ENCODE results near the gene RNF187. TPM values are rescaled to one million over a fixed set of nuclear protein-coding genes. Genes with fewer than 3 reads are reported as not detected.

Gene RNF187
- total and polyA plus RNA-seq, 2 of the 13 experiments (the other 11 are each of a cell fraction or from before 2014, with no cell fraction given): 41.3 to 59.4 TPM

- ATAC-seq (no peak), FAIRE-seq (no peak), DNase-seq (ENCODE audit: low spot score) (no peak)
- Histone ChIP-seq H3K4me1 (ENCODE audit: insufficient read depth, low read length) (peaks cover 36% of the 10 kb centered on the region), H4K20me1 (ENCODE audit: insufficient read depth, low read length) (no peaks in the 10 kb centered on the region), H3K79me2 (ENCODE audit: insufficient read depth, low read length) (peaks cover 10% of the 10 kb centered on the region), H3K9me3 (ENCODE audit: low read length) (no peaks in the 10 kb centered on the region), H3K9ac (ENCODE audit: insufficient read depth, low read depth, low read length) (peak overlapping the region; percentile 21; the same call in 1 of the 2 replicates), H3K4me2 (ENCODE audit: low read depth, low read length) (peak overlapping the region; percentile 36), H3K27ac (ENCODE audit: extremely low read length, insufficient read depth, low read length) (peak overlapping the region; percentile 12), H3K36me3 (replicated peaks in 1 of 2; ENCODE audit: control insufficient read depth in 1 of 2, insufficient read depth in 2 of 2, low read length in 2 of 2) (peaks cover 11 to 39% of the 10 kb centered on the region in 2 experiments; a peak in 4 of 5 replicates), H3K4me3 (replicated peaks in 1 of 3; ENCODE audit: insufficient read depth in 1 of 3, low read depth in 2 of 3, low read length in 3 of 3) (no peak overlapping the region), H2AFZ (ENCODE audit: low read length) (no peak overlapping the region), H3K27me3 (ENCODE audit: control insufficient read depth in 1 of 2, insufficient read depth in 2 of 2, low read length in 2 of 2) (no peaks in the 10 kb centered on the region)
- BruUV-seq (replicated peaks): no TSS peak
- intact Hi-C loops (cut with micrococcal nuclease; ENCODE audit: unreplicated experiment): no loop called here
- ChIA-PET CTCF (ENCODE audit: low intra/inter-chr PET ratio, low total read pairs) (no interaction called here), POLR2A (interaction anchor here (0.5 to 2.4 kb wide), 6 partner anchors 8 to 324 kb away, joined by 3 to 7 read pairs (median 4); partner anchors contain the start of gene IBA57)
- WGBS (ENCODE audit: low lambda C conversion rate): 97% methylated on average over 5 of the region's 6 CpGs
- in situ Hi-C loops (cut with HindIII; ENCODE audit: extremely low pct_ligation_motif_present, low pct_unique_long_range_greater_than_20kb): no loop called here
- TF ChIP-seq TGIF2 (CRISPR knock-in tag; IDR thresholded peaks at IDR 0.05) (peak; percentile 69; the same call in 1 of the 2 replicates), HMGA1 (CRISPR knock-in tag; conservative IDR thresholded peaks at IDR 0.05) (no peak), FOXK1 (CRISPR knock-in tag; IDR thresholded peaks at IDR 0.05; ENCODE audit: borderline replicate concordance, low read depth) (0 out of 2 replicates have a peak, but pooled peaks have one; percentile 18), MXI1 (IDR thresholded peaks at IDR 0.05; ENCODE audit: borderline replicate concordance, low read depth, low read length) (0 out of 3 replicates have a peak, but pooled peaks have one; percentile 31), CC2D1A (CRISPR knock-in tag; IDR thresholded peaks at IDR 0.05) (no peak), HOXA5 (CRISPR knock-in tag; IDR thresholded peaks at IDR 0.05) (0 out of 2 replicates have a peak, but pooled peaks have one; percentile 27), SAP130 (CRISPR knock-in tag; IDR thresholded peaks at IDR 0.05; ENCODE audit: low read depth) (peak; percentile 20; the same call in 1 of the 2 replicates), ZNF644 (CRISPR knock-in tag; IDR thresholded peaks at IDR 0.05; ENCODE audit: low read depth) (peak; percentile 33; the same call in 1 of the 2 replicates), KAT2B (IDR thresholded peaks at IDR 0.05; ENCODE audit: borderline replicate concordance, low read depth, low read length) (no peak), MAZ (IDR thresholded peaks at IDR 0.05; ENCODE audit: borderline replicate concordance, low read depth, low read length) (no peak), MAZ (CRISPR knock-in tag; IDR thresholded peaks at IDR 0.05; ENCODE audit: low read depth) (peak; percentile 30; the same call in 1 of the 2 replicates), MED1 (CRISPR knock-in tag; IDR thresholded peaks at IDR 0.05) (0 out of 2 replicates have a peak, but pooled peaks have one; percentile 51), CBX5 (CRISPR knock-in tag; IDR thresholded peaks at IDR 0.05; ENCODE audit: borderline replicate concordance) (peak; percentile 18; the same call in 1 of the 2 replicates), ATF4 (CRISPR knock-in tag; IDR thresholded peaks at IDR 0.05) (peak in 1 of 2 experiments; percentile 99; a peak in 2 of 4 replicates), SALL2 (CRISPR knock-in tag; IDR thresholded peaks at IDR 0.05) (0 out of 2 replicates have a peak, but pooled peaks have one; percentile 26), KLF16 (CRISPR knock-in tag; IDR thresholded peaks at IDR 0.05) (peak in 1 of 2 experiments; percentile 62; a peak in 1 of 4 replicates), HOXA3 (CRISPR knock-in tag; IDR thresholded peaks at IDR 0.05) (no peak), ZNF713 (CRISPR knock-in tag; IDR thresholded peaks at IDR 0.05) (no peak), CENPT (CRISPR knock-in tag; IDR thresholded peaks at IDR 0.05; ENCODE audit: low read depth) (no peak), SOX6 (IDR thresholded peaks at IDR 0.05) (no peak), SOX6 (CRISPR knock-in tag; IDR thresholded peaks at IDR 0.05) (peak; percentile 75), HBP1 (CRISPR knock-in tag; IDR thresholded peaks at IDR 0.05; ENCODE audit: low read depth) (no peak), SOX5 (CRISPR knock-in tag; IDR thresholded peaks at IDR 0.05; ENCODE audit: borderline replicate concordance) (peak; percentile 62; the same call in 1 of the 2 replicates)
Measured at GRCh38 chr1:228490120-228491078, 3.2 kb downstream of the RNF187 start.
